ENCODE results near the gene TIGD3.

TIGD3 gene

GRCh38 chr11:65401073-65401802 is 46.7 kb downstream of the TIGD3 start:
- no peaks in the 10 kb centered on the region for H3K27me3 Mint-ChIP-seq
- H3K9me3 Mint-ChIP-seq: no peaks in the 10 kb centered on the region
- DNase-seq: no peak
- H3K27ac Mint-ChIP-seq: no peak overlapping the region
- H3K4me3 Mint-ChIP-seq: no peak overlapping the region
- peaks cover 21% of the 10 kb centered on the region for H3K4me1 Mint-ChIP-seq
- no peak for ATAC-seq

DNA sequence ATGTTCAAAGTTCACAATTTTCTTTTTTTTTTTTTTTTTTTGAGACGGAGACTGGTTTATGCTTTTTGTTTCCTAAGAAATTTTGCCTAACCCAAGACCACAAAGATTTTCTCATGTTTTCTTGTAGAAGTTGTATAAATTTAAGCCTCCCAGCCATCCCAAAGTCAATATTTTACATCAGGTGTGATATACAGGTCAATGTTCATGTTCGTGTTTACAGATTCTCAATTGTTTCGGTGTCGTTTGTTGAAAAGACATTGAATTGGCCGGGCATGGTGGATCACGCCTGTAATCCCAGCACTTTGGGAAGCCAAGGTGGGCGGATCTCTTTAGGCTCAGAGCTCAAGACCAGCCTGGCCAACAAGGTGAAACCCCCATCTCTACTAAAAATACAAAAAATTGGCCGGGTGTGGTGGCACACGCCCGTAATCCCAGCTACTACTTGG is 47.3 kb downstream of the TIGD3 start:
- no peak overlapping the region for H3K4me3 Mint-ChIP-seq
- H3K4me1 Mint-ChIP-seq: peaks cover 21% of the 10 kb centered on the region
- ATAC-seq: no peak
- no peak for DNase-seq
- H3K9me3 Mint-ChIP-seq: no peaks in the 10 kb centered on the region
- no peaks in the 10 kb centered on the region for H3K27me3 Mint-ChIP-seq
- no peak overlapping the region for H3K27ac Mint-ChIP-seq

GRCh38 chr11:65402790-65403189 is 48.2 kb downstream of the TIGD3 start:
- no peak overlapping the region for H3K4me3 Mint-ChIP-seq
- no peaks in the 10 kb centered on the region for H3K27me3 Mint-ChIP-seq
- peaks cover 21% of the 10 kb centered on the region for H3K4me1 Mint-ChIP-seq
- H3K9me3 Mint-ChIP-seq: no peaks in the 10 kb centered on the region
- no peak overlapping the region for H3K27ac Mint-ChIP-seq
- no peak for ATAC-seq
- DNase-seq: no peak

DNA sequence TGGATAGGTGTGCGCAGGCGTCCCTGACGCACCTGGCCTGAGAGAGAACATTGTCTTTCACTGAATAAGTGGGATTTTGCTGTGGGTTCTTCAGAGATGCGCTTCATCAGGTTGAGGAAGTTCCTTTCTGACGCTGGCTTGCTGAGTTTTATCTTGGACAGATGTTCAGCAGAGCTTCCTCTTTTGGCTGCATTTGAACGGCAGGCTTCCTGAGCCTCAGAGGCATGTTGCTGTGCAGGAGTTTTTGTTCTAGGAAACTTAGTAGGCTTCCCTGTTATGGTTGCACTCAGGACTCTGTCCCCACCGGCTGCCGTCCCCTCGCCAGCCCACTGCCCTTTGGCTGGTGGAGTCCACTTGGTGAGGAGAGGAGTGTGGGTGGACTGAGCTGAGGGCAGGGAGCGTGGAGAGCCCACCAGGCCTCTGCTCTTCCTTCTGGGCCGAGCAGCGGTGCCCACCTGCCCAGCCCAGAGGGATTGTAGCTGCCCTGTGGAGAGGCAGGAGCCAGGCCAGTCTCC is 49.1 kb downstream of the TIGD3 start:
- DNase-seq (no peak), ATAC-seq (no peak)
- Mint-ChIP-seq H3K9me3 (no peaks in the 10 kb centered on the region), H3K27me3 (no peaks in the 10 kb centered on the region), H3K4me1 (peaks cover 21% of the 10 kb centered on the region), H3K27ac (no peak overlapping the region), H3K4me3 (no peak overlapping the region)

DNA sequence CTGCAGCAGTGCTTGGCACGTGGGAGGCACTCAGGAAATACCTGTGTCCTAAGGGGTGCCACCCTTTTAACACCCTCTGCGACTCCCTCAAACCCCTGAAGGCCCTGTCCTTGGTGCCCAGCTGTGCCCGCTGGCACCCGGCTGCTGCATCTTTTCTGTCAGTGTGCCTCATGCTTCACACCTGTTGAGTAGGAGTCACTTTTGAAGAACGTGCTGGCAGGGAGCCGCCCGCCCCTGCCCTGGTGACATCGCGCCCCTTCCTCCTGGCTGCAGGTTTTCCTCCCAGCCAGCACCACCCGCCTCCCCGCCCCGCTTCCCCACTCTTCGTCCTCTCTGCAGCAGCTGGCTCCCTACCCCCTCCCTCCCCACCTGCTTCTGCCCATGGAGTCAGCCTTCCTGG is 49.7 kb downstream of the TIGD3 start:
- H3K9me3 Mint-ChIP-seq: no peaks in the 10 kb centered on the region
- no peak overlapping the region for H3K27ac Mint-ChIP-seq
- peaks cover 21% of the 10 kb centered on the region for H3K4me1 Mint-ChIP-seq
- ATAC-seq (no peak), DNase-seq (no peak)
- no peak overlapping the region for H3K4me3 Mint-ChIP-seq
- no peaks in the 10 kb centered on the region for H3K27me3 Mint-ChIP-seq

DNA sequence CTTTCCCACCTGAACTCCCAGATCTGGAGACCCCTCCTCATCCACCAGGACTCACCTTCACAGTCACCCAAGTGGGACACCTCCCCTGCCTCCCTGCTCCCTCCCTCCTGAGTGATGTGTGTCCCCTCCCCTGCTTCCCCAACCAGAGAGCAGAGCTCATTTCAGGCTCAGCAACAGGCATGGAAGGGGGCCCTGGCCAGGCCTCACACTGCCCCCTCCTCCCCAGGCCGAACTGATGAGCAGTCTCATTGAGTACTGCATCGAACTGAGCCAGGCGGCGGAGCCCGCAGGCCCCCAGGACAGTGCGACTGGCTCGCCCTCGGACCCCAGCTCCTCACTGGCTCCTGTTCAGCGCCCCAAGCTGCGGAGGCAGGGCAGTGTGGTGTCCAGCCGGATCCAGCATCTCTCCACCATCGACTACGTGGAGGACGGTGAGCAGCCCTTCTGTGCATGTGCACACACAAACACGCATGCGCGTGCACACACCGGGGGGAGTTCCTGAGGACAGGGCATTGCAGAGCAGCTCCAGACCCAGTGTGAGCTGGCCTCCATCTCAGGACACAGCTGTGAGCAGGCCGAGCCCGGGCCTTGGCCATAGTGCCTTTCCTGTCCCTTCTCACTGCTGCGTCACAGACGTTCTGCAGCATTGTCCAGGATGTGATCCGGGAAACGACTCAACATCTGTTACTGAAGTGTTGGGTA is 50.2 kb downstream of the TIGD3 start:
- ATAC-seq: no peak
- Mint-ChIP-seq H3K9me3 (no peaks in the 10 kb centered on the region), H3K4me1 (peaks cover 16% of the 10 kb centered on the region), H3K27ac (no peak overlapping the region), H3K27me3 (no peaks in the 10 kb centered on the region), H3K4me3 (no peak overlapping the region)
- DNase-seq: no peak

All from stimulated activated naive CD8-positive, alpha-beta T cell treated with anti-CD3 and anti-CD28 coated beads, Interleukin-15, amount 100 ng/mL, for 72 hours (primary cell).